Gastrocnemius medialis (tissue), 4 donors: ENCODE data around the gene NUCKS1. TPM values are rescaled to one million over a fixed set of nuclear protein-coding genes. Genes with fewer than 3 reads are reported as not detected.

ENCODE experiments used
- ATAC-seq, 2 donors: fragments of 150-250 bp; one replicate each; pipeline ENCODE4 v1.9.1; 2016
- DNase-seq, 2 donors: peaks; one replicate each; pipeline ENCODE4 v3.0.0-alpha.2; 2019
- H3K27ac ChIP-seq, 4 donors: fragments of 200-600 bp; sonication (generic); 1 replicate in 1 of 4; 2 replicates in 3 of 4; pipeline ENCODE4 v1.5.1; 2016 to 2018; ENCODE audit warnings: mild to moderate bottlenecking in 2 of 4, moderate library complexity in 1 of 4
- H3K27me3 ChIP-seq, 3 donors: fragments of 200-600 bp; sonication (generic) in 2 of 3; 1 replicate in 1 of 3; 2 replicates in 2 of 3; pipeline versions ENCODE4 v1.5.1 to v1.6.0; 2016 to 2019; ENCODE audit warnings: mild to moderate bottlenecking in 1 of 3, moderate library complexity in 1 of 3
- H3K36me3 ChIP-seq, 2 donors: fragments of 200-600 bp; sonication (generic) in 1 of 2; one replicate each; pipeline ENCODE4 v1.5.1; 2017 to 2018
- H3K4me1 ChIP-seq, 2 donors: fragments of 200-600 bp; sonication (generic) in 1 of 2; one replicate each; pipeline ENCODE4 v1.5.1; 2016 to 2017; ENCODE audit warnings: mild to moderate bottlenecking in 2 of 2
- H3K4me3 ChIP-seq, 4 donors: fragments of 200-600 bp; sonication (generic) in 3 of 4; 1 replicate in 1 of 4; 2 replicates in 3 of 4; pipeline ENCODE4 v1.5.1; 2016 to 2019; ENCODE audit warnings: mild to moderate bottlenecking in 2 of 4
- H3K9me3 ChIP-seq, 3 donors: fragments of 200-600 bp; sonication (generic) in 2 of 3; 1 replicate in 1 of 3; 2 replicates in 2 of 3; pipeline ENCODE4 v1.5.1; 2016 to 2019
- POLR2A ChIP-seq, 2 donors: fragments of 450-650 bp; IDR thresholded peaks; one replicate each; pipeline ENCODE4 v1.6.1; 2017; ENCODE audit warnings: antibody characterized with exemption in 2 of 2, mild to moderate bottlenecking in 2 of 2, moderate library complexity in 2 of 2
- in situ Hi-C, 4 donors: fragments of 200-750 bp; cut with MboI; loops; one replicate each; pipeline versions ENCODE4 v1.15.0 to v1.8.0; 2017; ENCODE audit warnings: low sequenced_read_pairs in 4 of 4
- intact Hi-C: fragments of 100-400 bp; cut with DNase I; formaldehyde crosslinking; loops from one replicate; pipeline ENCODE4 v1.15.1; 2023; ENCODE audit warnings: low total_unique reads
- total RNA-seq, 4 donors: library from RNA; depleted of rRNA; stranded (reverse); fragments of >200 nt; gene quantifications; one replicate each; pipeline versions ENCODE4 v1.1.0 to v1.2.3, GENCODE V29; 2016
- TF ChIP-seq, protein P1 (sequence below), 5 experiments: fragments of 450-650 bp in 3 of 5; fragments of 200-600 bp in 2 of 5; sonication (generic) in 2 of 5; IDR thresholded peaks in 4 of 5; conservative IDR thresholded peaks in 1 of 5; 1 replicate in 4 of 5; 2 replicates in 1 of 5; pipeline ENCODE4 v1.5.1; 2016 to 2019; ENCODE audit warnings: antibody characterized with exemption in 5 of 5, mild to moderate bottlenecking in 3 of 5, moderate library complexity in 3 of 5

Gene NUCKS1
- total RNA-seq, 4 donors from 2014 or later: 45.5 to 69.7 (median 62.6) TPM

- ATAC-seq (no peak), DNase-seq (no peak)
- Histone ChIP-seq H3K36me3 (no peaks in the 10 kb centered on the region), H3K4me1 (peaks cover 0 to 8% of the 10 kb centered on the region in 2 donors), H3K27ac (no peak overlapping the region), H3K4me3 (no peak overlapping the region), H3K27me3 (no peaks in the 10 kb centered on the region), H3K9me3 (no peaks in the 10 kb centered on the region)
- TF ChIP-seq POLR2A (IDR thresholded peaks at IDR 0.05): no peak
- TF ChIP-seq, protein P1, sequence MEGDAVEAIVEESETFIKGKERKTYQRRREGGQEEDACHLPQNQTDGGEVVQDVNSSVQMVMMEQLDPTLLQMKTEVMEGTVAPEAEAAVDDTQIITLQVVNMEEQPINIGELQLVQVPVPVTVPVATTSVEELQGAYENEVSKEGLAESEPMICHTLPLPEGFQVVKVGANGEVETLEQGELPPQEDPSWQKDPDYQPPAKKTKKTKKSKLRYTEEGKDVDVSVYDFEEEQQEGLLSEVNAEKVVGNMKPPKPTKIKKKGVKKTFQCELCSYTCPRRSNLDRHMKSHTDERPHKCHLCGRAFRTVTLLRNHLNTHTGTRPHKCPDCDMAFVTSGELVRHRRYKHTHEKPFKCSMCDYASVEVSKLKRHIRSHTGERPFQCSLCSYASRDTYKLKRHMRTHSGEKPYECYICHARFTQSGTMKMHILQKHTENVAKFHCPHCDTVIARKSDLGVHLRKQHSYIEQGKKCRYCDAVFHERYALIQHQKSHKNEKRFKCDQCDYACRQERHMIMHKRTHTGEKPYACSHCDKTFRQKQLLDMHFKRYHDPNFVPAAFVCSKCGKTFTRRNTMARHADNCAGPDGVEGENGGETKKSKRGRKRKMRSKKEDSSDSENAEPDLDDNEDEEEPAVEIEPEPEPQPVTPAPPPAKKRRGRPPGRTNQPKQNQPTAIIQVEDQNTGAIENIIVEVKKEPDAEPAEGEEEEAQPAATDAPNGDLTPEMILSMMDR (IDR thresholded peaks at IDR 0.05 in 4 of 5, conservative IDR thresholded peaks at IDR 0.05 in 1 of 5): no peak
- in situ Hi-C loops: loop anchor here in 3 of 4 donors (5.0 to 25.0 kb wide), 3 partner anchors 44 to 324 kb away; no protein-coding TSS in a partner anchor
- intact Hi-C loops: no loop called here
Measured at GRCh38 chr1:205663286-205663936, 86.6 kb downstream of the NUCKS1 start.

Other genes with a start within 250 kb of the NUCKS1 start
- 1 to 10 TPM; 1.2 to 4.6 (median 1.5) TPM for gene CDK18, start 245.5 kb downstream of the NUCKS1 start, total RNA-seq
- gene ELK4, start 118.2 kb downstream of the NUCKS1 start, total RNA-seq: 10 to 100 TPM; 17.3 to 24.2 (median 20.1) TPM
- 1 to 10 TPM in 2 of 4 donors, under 1 TPM in 1, not detected in 1; 0.76 to 1.2 (median 1.0) TPM for gene SLC45A3, start 69.7 kb downstream of the NUCKS1 start, total RNA-seq
- gene RAB29, start 25.3 kb upstream of the NUCKS1 start, total RNA-seq: 10 to 100 TPM in 3 of 4 donors, 1 to 10 TPM in 1; 8.4 to 13.8 (median 10.7) TPM
- 10 to 100 TPM; 21.5 to 39.8 (median 36.8) TPM for gene SLC41A1, start 63.0 kb upstream of the NUCKS1 start, total RNA-seq
- not detected for gene PM20D1, start 100.0 kb upstream of the NUCKS1 start, total RNA-seq
- gene SLC26A9, start 193.3 kb upstream of the NUCKS1 start, total RNA-seq: under 1 TPM; 0.10 to 0.32 (median 0.26) TPM